SK-N-SH treated with all-trans-retinoic acid at 6 μM for 48 hours (cell line): ENCODE results near the gene EAF2.

ENCODE experiments used
- ARNTL ChIP-seq: fragments of 450-650 bp; formaldehyde crosslinking; IDR thresholded peaks from 2 replicates; pipeline ENCODE4 v1.5.0; 2020; ENCODE audit warnings: low read depth, mild to moderate bottlenecking, moderate library complexity, borderline replicate concordance
- BACH2 ChIP-seq: fragments of 250-450 bp; sonication (Bioruptor Pico); IDR thresholded peaks from 2 replicates; pipeline ENCODE4 v1.9.0; 2021; ENCODE audit warnings: mild to moderate bottlenecking, borderline replicate concordance
- GLIS3 ChIP-seq: fragments of 250-450 bp; sonication (Bioruptor Pico); IDR thresholded peaks from 2 replicates; pipeline ENCODE4 v1.5.0; 2020; ENCODE audit warnings: mild to moderate bottlenecking, moderate library complexity
- RARB ChIP-seq: fragments of 250-450 bp; sonication (Bioruptor Pico); IDR thresholded peaks from 2 replicates; pipeline ENCODE4 v1.8.0; 2021; ENCODE audit warnings: mild to moderate bottlenecking, moderate library complexity
- TCF4 ChIP-seq: fragments of 250-450 bp; sonication (Bioruptor Pico); IDR thresholded peaks from 2 replicates; pipeline ENCODE4 v1.8.0; 2021; ENCODE audit warnings: mild to moderate bottlenecking, moderate library complexity, borderline replicate concordance
- ZFP3 ChIP-seq: fragments of 250-450 bp; sonication (Bioruptor Pico); IDR thresholded peaks from 2 replicates; pipeline ENCODE4 v1.5.0; 2020; ENCODE audit warnings: mild to moderate bottlenecking, moderate library complexity
- TF ChIP-seq, protein P1 (sequence below): fragments of 250-450 bp; sonication (Bioruptor Pico); IDR thresholded peaks from 2 replicates; pipeline ENCODE4 v1.8.0; 2020; ENCODE audit warnings: mild to moderate bottlenecking, moderate library complexity, borderline replicate concordance
- TF ChIP-seq, protein P2 (sequence below): fragments of 250-450 bp; sonication (Bioruptor Pico); IDR thresholded peaks from 2 replicates; pipeline ENCODE4 v1.5.1; 2021; ENCODE audit warnings: mild to moderate bottlenecking, moderate library complexity

DNA sequence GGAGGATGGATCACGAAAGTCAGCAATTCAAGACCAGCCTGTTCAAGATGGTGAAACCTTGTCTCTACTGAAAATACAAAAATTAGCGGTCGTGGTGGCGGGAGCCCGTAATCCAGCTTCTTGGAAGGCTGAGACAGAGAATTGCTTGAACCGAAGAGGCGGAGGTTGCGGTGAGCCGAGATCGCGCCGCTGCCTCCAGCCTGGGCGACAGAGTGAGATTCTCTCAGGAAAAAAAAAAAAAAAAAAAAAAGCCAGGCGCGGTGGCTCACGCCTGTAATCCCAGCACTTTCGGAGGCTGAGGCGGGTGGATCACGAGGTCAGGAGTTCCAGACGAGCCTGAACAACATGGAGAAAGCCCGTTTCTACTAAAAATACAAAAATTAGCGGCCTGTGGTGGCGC, 5.0 kb downstream of the EAF2 start:
- TF ChIP-seq, protein P1, sequence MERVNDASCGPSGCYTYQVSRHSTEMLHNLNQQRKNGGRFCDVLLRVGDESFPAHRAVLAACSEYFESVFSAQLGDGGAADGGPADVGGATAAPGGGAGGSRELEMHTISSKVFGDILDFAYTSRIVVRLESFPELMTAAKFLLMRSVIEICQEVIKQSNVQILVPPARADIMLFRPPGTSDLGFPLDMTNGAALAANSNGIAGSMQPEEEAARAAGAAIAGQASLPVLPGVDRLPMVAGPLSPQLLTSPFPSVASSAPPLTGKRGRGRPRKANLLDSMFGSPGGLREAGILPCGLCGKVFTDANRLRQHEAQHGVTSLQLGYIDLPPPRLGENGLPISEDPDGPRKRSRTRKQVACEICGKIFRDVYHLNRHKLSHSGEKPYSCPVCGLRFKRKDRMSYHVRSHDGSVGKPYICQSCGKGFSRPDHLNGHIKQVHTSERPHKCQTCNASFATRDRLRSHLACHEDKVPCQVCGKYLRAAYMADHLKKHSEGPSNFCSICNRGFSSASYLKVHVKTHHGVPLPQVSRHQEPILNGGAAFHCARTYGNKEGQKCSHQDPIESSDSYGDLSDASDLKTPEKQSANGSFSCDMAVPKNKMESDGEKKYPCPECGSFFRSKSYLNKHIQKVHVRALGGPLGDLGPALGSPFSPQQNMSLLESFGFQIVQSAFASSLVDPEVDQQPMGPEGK (CRISPR knock-in tag) = no peak
- no peak for TF ChIP-seq GLIS3 (CRISPR knock-in tag)
- TF ChIP-seq TCF4 (CRISPR knock-in tag) = no peak
- no peak for TF ChIP-seq ARNTL (CRISPR knock-in tag)
- no peak for TF ChIP-seq ZFP3 (CRISPR knock-in tag)
- TF ChIP-seq BACH2 (CRISPR knock-in tag) = no peak
- TF ChIP-seq RARB (CRISPR knock-in tag) = no peak
- TF ChIP-seq, protein P2, sequence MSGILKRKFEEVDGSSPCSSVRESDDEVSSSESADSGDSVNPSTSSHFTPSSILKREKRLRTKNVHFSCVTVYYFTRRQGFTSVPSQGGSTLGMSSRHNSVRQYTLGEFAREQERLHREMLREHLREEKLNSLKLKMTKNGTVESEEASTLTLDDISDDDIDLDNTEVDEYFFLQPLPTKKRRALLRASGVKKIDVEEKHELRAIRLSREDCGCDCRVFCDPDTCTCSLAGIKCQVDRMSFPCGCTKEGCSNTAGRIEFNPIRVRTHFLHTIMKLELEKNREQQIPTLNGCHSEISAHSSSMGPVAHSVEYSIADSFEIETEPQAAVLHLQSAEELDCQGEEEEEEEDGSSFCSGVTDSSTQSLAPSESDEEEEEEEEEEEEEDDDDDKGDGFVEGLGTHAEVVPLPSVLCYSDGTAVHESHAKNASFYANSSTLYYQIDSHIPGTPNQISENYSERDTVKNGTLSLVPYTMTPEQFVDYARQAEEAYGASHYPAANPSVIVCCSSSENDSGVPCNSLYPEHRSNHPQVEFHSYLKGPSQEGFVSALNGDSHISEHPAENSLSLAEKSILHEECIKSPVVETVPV (CRISPR knock-in tag) = no peak
